H1 (cell line): ENCODE data around the gene MTCL3.
A peak's percentile ranks its signal among the peaks of the same experiment; 100 is the strongest.

Source experiments
- CTCF ChIA-PET: fragments of 300-600 bp; sonication (Branson Sonifier 250); formaldehyde crosslinking; loops from one replicate; lab custom pipeline; 2021; ENCODE audit not compliant: partially characterized antibody; lab: Charles Lee
- POLR2A ChIA-PET: fragments of 300-600 bp; sonication (Branson Sonifier 250); formaldehyde crosslinking; loops from one replicate; lab custom pipeline; 2021; ENCODE audit warnings: inconsistent platforms; ENCODE audit not compliant: partially characterized antibody; lab: Charles Lee
- DNase-seq, 2 experiments: peaks; one replicate each; pipeline versions ENCODE4 v3.0.0 to v3.0.0-alpha.2; 2010 to 2022; ENCODE audit warnings: low spot score in 2 of 2, low read depth in 1 of 2, mixed read lengths in 1 of 2
- FAIRE-seq: peaks from 2 replicates; lab custom pipeline; 2011; peaks lifted over from hg19 to GRCh38; lab: Jason Lieb, UNC
- H2AFZ ChIP-seq: 2 replicates; pipeline ENCODE4 v1.8.1; 2012; ENCODE audit warnings: low read length, inconsistent platforms
- H2AK5ac ChIP-seq: 2 replicates; pipeline ENCODE4 v1.6.1; 2013; ENCODE audit warnings: low read depth, low read length
- H2BK120ac ChIP-seq: replicated peaks from 2 replicates; pipeline ENCODE3; 2013; ENCODE audit warnings: low read depth, low read length, inconsistent platforms
- H2BK12ac ChIP-seq: 2 replicates; pipeline ENCODE4 v1.6.1; 2013; ENCODE audit warnings: low read depth, low read length
- H2BK15ac ChIP-seq: 2 replicates; pipeline ENCODE4 v1.6.1; 2013; ENCODE audit warnings: low read length
- H2BK20ac ChIP-seq: 2 replicates; pipeline ENCODE4 v1.6.1; 2013; ENCODE audit warnings: low read length
- H2BK5ac ChIP-seq: 2 replicates; pipeline ENCODE4 v1.6.1; 2013; ENCODE audit warnings: low read depth, low read length
- H3K14ac ChIP-seq: 2 replicates; pipeline ENCODE4 v1.6.1; 2013; ENCODE audit warnings: inconsistent platforms; ENCODE audit not compliant: insufficient read length
- H3K18ac ChIP-seq: 2 replicates; pipeline ENCODE4 v1.6.1; 2013; ENCODE audit warnings: low read length; ENCODE audit errors: extremely low read depth
- H3K23ac ChIP-seq: 2 replicates; pipeline ENCODE4 v1.6.1; 2013; ENCODE audit warnings: inconsistent platforms; ENCODE audit not compliant: insufficient read length
- H3K23me2 ChIP-seq: 2 replicates; pipeline ENCODE4 v1.6.1; 2013; ENCODE audit warnings: low read depth, low read length
- H3K27ac ChIP-seq: 2 replicates; pipeline ENCODE4 v1.6.1; 2011; ENCODE audit warnings: low read depth, low read length, inconsistent platforms
- H3K27me3 ChIP-seq, 4 experiments: replicated peaks in 1 of 4; 1 replicate in 1 of 4; 2 replicates in 3 of 4; pipeline versions ENCODE4 v1.6.1 to v1.8.1; 2011 to 2013; ENCODE audit warnings: low read length in 3 of 4, mild to moderate bottlenecking in 3 of 4, inconsistent platforms in 2 of 4, mixed read lengths in 2 of 4, moderate library complexity in 1 of 4; ENCODE audit not compliant: control insufficient read depth in 3 of 4, insufficient read depth in 3 of 4; ENCODE audit errors: extremely low read depth in 1 of 4
- H3K36me3 ChIP-seq, 4 experiments: 2 replicates each; pipeline versions ENCODE4 v1.6.1 to v1.8.1; 2011 to 2013; ENCODE audit warnings: mild to moderate bottlenecking in 4 of 4, low read length in 3 of 4, moderate library complexity in 2 of 4, control low read depth in 1 of 4, inconsistent platforms in 1 of 4; ENCODE audit not compliant: insufficient read depth in 4 of 4, control insufficient read depth in 2 of 4
- H3K4ac ChIP-seq: replicated peaks from 2 replicates; pipeline ENCODE3; 2013; ENCODE audit warnings: low read length, low read depth, mixed read lengths, inconsistent platforms; ENCODE audit not compliant: insufficient read length
- H3K4me1 ChIP-seq, 4 experiments: replicated peaks in 1 of 4; 1 replicate in 1 of 4; 2 replicates in 3 of 4; pipeline versions ENCODE4 v1.6.1 to v1.8.1; 2011 to 2013; ENCODE audit warnings: low read length in 3 of 4, inconsistent platforms in 2 of 4, mixed read lengths in 1 of 4; ENCODE audit not compliant: insufficient read depth in 4 of 4, control insufficient read depth in 3 of 4
- H3K4me2 ChIP-seq, 2 experiments: 2 replicates each; pipeline versions ENCODE4 v1.6.1 to v1.8.1; 2011 to 2013; ENCODE audit warnings: low read depth in 2 of 2, low read length in 2 of 2, control low read depth in 1 of 2, inconsistent platforms in 1 of 2, mild to moderate bottlenecking in 1 of 2; ENCODE audit not compliant: insufficient read depth in 1 of 2
- H3K4me3 ChIP-seq, 4 experiments: fragments of 200-600, 300-600 bp in 1 of 4; sonication (generic), shearing (Covaris generic), sonication (Bioruptor Twin) in 1 of 4; 2 replicates each; pipeline versions ENCODE4 v1.5.1 to v1.8.1; 2011 to 2016; ENCODE audit warnings: low read length in 4 of 4, low read depth in 3 of 4, control low read depth in 2 of 4, inconsistent platforms in 2 of 4, mild to moderate bottlenecking in 2 of 4, mixed read lengths in 1 of 4, moderate library complexity in 1 of 4; ENCODE audit not compliant: insufficient read depth in 2 of 4; ENCODE audit errors: extremely low read depth in 1 of 4
- H3K56ac ChIP-seq: replicated peaks from 2 replicates; pipeline ENCODE3; 2013; ENCODE audit warnings: low read depth, mild to moderate bottlenecking, mixed read lengths, low read length, inconsistent platforms; ENCODE audit not compliant: insufficient read length
- H3K79me1 ChIP-seq: 2 replicates; pipeline ENCODE4 v1.6.1; 2013; ENCODE audit warnings: low read depth, low read length, control low read depth
- H3K79me2 ChIP-seq, 2 experiments: 2 replicates each; pipeline versions ENCODE4 v1.6.1 to v1.8.1; 2012 to 2013; ENCODE audit warnings: low read length in 2 of 2, mild to moderate bottlenecking in 2 of 2, inconsistent platforms in 1 of 2; ENCODE audit not compliant: insufficient read depth in 2 of 2, control insufficient read depth in 1 of 2
- H3K9ac ChIP-seq, 4 experiments: replicated peaks in 1 of 4; 1 replicate in 1 of 4; 2 replicates in 3 of 4; pipeline versions ENCODE4 v1.6.1 to v1.8.1; 2011 to 2013; ENCODE audit warnings: low read depth in 3 of 4, low read length in 3 of 4, control low read depth in 2 of 4, mild to moderate bottlenecking in 2 of 4, moderate library complexity in 2 of 4, inconsistent platforms in 1 of 4; ENCODE audit errors: extremely low read depth in 1 of 4
- H3K9me3 ChIP-seq, 2 experiments: 2 replicates each; pipeline versions ENCODE4 v1.6.1 to v1.8.1; 2012 to 2013; ENCODE audit warnings: mild to moderate bottlenecking in 2 of 2, moderate library complexity in 2 of 2, control low read depth in 1 of 2, inconsistent platforms in 1 of 2, low read depth in 1 of 2, low read length in 1 of 2, mixed read lengths in 1 of 2; ENCODE audit not compliant: insufficient read depth in 2 of 2
- H4K20me1 ChIP-seq, 2 experiments: replicated peaks in 1 of 2; 2 replicates each; pipeline versions ENCODE3 to v1.8.1; 2011 to 2013; ENCODE audit warnings: inconsistent platforms in 2 of 2, low read length in 2 of 2, mild to moderate bottlenecking in 1 of 2; ENCODE audit not compliant: insufficient read depth in 2 of 2, control insufficient read depth in 1 of 2
- H4K5ac ChIP-seq: 2 replicates; pipeline ENCODE4 v1.6.1; 2013; ENCODE audit warnings: low read length, low read depth, mixed read lengths, inconsistent platforms; ENCODE audit not compliant: insufficient read length
- H4K8ac ChIP-seq: 2 replicates; pipeline ENCODE4 v1.8.0; 2013; ENCODE audit warnings: mild to moderate bottlenecking, moderate library complexity, low read length, inconsistent platforms; ENCODE audit not compliant: insufficient read depth; ENCODE audit errors: extremely low read depth
- H4K91ac ChIP-seq: replicated peaks from 2 replicates; pipeline ENCODE3; 2013; ENCODE audit warnings: low read length, mixed read lengths, inconsistent platforms; ENCODE audit not compliant: insufficient read length
- BRCA1 ChIP-seq: IDR thresholded peaks from 2 replicates; pipeline ENCODE4 v1.6.1; 2012; ENCODE audit warnings: low read depth, low read length, improper control_type of control experiment
- CTCF ChIP-seq, 3 experiments: IDR thresholded peaks; 1 replicate in 2 of 3; 2 replicates in 1 of 3; pipeline versions ENCODE4 v1.5.1 to v1.6.1; 2011; ENCODE audit warnings: low read length in 3 of 3, mild to moderate bottlenecking in 3 of 3, inconsistent platforms in 2 of 3, low read depth in 1 of 3, moderate library complexity in 1 of 3; ENCODE audit not compliant: insufficient read depth in 1 of 3; ENCODE audit errors: control extremely low read depth in 1 of 3
- JUND ChIP-seq: IDR thresholded peaks from 2 replicates; pipeline ENCODE4 v1.6.1; 2011; ENCODE audit warnings: mild to moderate bottlenecking, improper control_type of control experiment, low read length
- KDM5A ChIP-seq: fragments of 200-600 bp; IDR thresholded peaks from 2 replicates; pipeline ENCODE4 v1.7.1; 2012; ENCODE audit warnings: mild to moderate bottlenecking, low read length, inconsistent platforms, mixed read lengths
- POLR2AphosphoS5 ChIP-seq: IDR thresholded peaks from 2 replicates; pipeline ENCODE4 v1.6.1; 2011; ENCODE audit warnings: low read depth, low read length
- RAD21 ChIP-seq, 2 experiments: IDR thresholded peaks in 1 of 2; conservative IDR thresholded peaks in 1 of 2; 2 replicates each; pipeline ENCODE4 v1.6.1; 2011; ENCODE audit warnings: low read depth in 2 of 2, low read length in 2 of 2, improper control_type of control experiment in 1 of 2, inconsistent platforms in 1 of 2, mild to moderate bottlenecking in 1 of 2, moderate library complexity in 1 of 2
- SIX5 ChIP-seq: IDR thresholded peaks from 2 replicates; pipeline ENCODE4 v1.6.1; 2011; ENCODE audit warnings: mild to moderate bottlenecking, low read depth, low read length
- TEAD4 ChIP-seq: IDR thresholded peaks from 2 replicates; pipeline ENCODE4 v1.6.1; 2012; ENCODE audit warnings: low read depth, low read length, inconsistent platforms, mixed read lengths
- USF2 ChIP-seq: IDR thresholded peaks from 2 replicates; pipeline ENCODE4 v1.6.1; 2011; ENCODE audit warnings: low read length, improper control_type of control experiment
- WGBS, 2 experiments: shearing (Covaris generic) in 1 of 2; methylation state at CpG; one replicate each; pipeline versions ENCODE4 v1.1.6 to v1.1.7; 2013 to 2015; ENCODE audit warnings: low lambda C conversion rate in 2 of 2, mixed read lengths in 2 of 2, inconsistent platforms in 1 of 2, low coverage in 1 of 2, missing lambda C conversion rate in 1 of 2; ENCODE audit not compliant: insufficient replicate concordance in 2 of 2, insufficient coverage in 1 of 2, insufficient read length in 1 of 2; ENCODE audit errors: extremely low coverage in 1 of 2, missing lambda C conversion rate in 1 of 2; 5-methylcytosine and 5-hydroxymethylcytosine counted together

MTCL3 gene

GRCh38 chr6:127462376-127462775 is 56.8 kb downstream of the MTCL3 start:
- CTCF ChIA-PET: interaction anchor here (1.2 to 14.6 kb wide), 11 partner anchors 10 to 227 kb away, joined by 3 to 221 read pairs (median 9); partner anchors contain the start of gene MTCL3
- H3K27me3 ChIP-seq: no peaks in the 10 kb centered on the region
- no peaks in the 10 kb centered on the region for H3K79me2 ChIP-seq
- TF ChIP-seq BRCA1 (no peak), JUND (no peak), USF2 (no peak), SIX5 (no peak), CTCF (IDR thresholded peaks at IDR 0.05; ENCODE audit: control extremely low read depth in 1 of 3, insufficient read depth in 1 of 3, low read depth in 1 of 3, low read length in 3 of 3) (peak in 2 of 3 experiments; percentile 9 to 12; a peak in 2 of 4 replicates), POLR2AphosphoS5 (no peak), TEAD4 (no peak), KDM5A (no peak), RAD21 (IDR thresholded peaks at IDR 0.05 in 1 of 2, conservative IDR thresholded peaks at IDR 0.05 in 1 of 2; ENCODE audit: low read depth in 2 of 2, low read length in 2 of 2) (peak in 1 of 2 experiments; percentile 32; a peak in 2 of 4 replicates)
- TF ChIP-seq, all 59 proteins: peak for 2
- H3K9ac ChIP-seq: no peak overlapping the region
- H3K23me2 ChIP-seq: no peaks in the 10 kb centered on the region
- H3K9me3 ChIP-seq: no peaks in the 10 kb centered on the region
- H2BK5ac ChIP-seq: no peak overlapping the region
- H3K79me1 ChIP-seq: no peaks in the 10 kb centered on the region
- no peak overlapping the region for H3K18ac ChIP-seq
- no peak overlapping the region for H2BK12ac ChIP-seq
- H4K91ac ChIP-seq: no peak overlapping the region
- no peak overlapping the region for H2AFZ ChIP-seq
- H3K27ac ChIP-seq: no peak overlapping the region
- POLR2A ChIA-PET: interaction anchor here (0.9 kb wide), 1 partner anchor 22 kb away, joined by 3 read pairs; no protein-coding TSS in a partner anchor
- H3K4ac ChIP-seq: no peak overlapping the region
- H2BK15ac ChIP-seq: no peak overlapping the region
- no peaks in the 10 kb centered on the region for H3K36me3 ChIP-seq
- H4K20me1 ChIP-seq: peaks cover 0 to 2% of the 10 kb centered on the region in 2 experiments
- no peak overlapping the region for H2BK20ac ChIP-seq
- no peak overlapping the region for H3K4me2 ChIP-seq
- 85% methylated on average over 2 of the region's 2 CpGs; no CpG with 5 or more reads in 1 of the 2 experiments for WGBS, 2 experiments
- FAIRE-seq: no peak
- H3K14ac ChIP-seq: no peak overlapping the region
- no peak overlapping the region for H4K5ac ChIP-seq
- H4K8ac ChIP-seq: no peak overlapping the region
- H3K4me3 ChIP-seq: no peak overlapping the region
- no peak for DNase-seq
- H2BK120ac ChIP-seq: no peak overlapping the region
- H3K4me1 ChIP-seq: peaks cover 1 to 8% (median 6%) of the 10 kb centered on the region in 4 experiments; a peak in 5 of 7 replicates
- H3K56ac ChIP-seq: no peak overlapping the region
- H3K23ac ChIP-seq: no peak overlapping the region
- no peak overlapping the region for H2AK5ac ChIP-seq
